ENCODE measurements around the gene ATAT1.

The ATAT1 gene

DNA sequence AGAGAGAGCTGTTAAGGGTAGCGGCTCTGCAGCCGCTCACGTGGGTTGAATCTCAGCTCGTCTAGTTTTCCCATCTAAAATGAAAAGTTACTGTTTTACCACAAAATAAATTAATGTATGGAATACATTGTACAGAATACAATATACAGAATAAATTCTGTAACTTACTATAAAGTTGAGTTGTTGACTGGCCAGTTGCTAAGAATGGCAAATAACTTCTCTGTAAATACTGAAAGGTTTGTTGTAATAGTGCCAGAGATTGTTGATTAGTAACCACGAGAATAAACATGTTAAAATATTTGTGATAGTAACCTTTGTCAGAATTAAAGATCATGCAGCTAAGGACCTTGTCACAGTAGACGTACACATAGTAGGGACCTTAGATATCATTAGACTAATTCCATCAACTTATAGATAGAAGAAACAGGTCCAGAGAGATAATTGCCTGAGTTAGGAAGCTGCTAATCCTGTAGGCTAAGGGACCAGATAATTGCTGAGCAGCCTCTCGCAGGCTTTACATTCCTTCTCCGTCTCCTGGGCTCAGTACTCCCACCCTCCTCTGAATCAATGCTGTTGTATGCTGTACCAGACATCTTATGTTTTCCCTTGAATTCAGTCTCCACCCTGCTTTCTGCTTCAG is 64.7 kb downstream of the ATAT1 start:
- Histone ChIP-seq H3K36me3 (ENCODE audit: low read length) (no peaks in the 10 kb centered on the region), H3K9ac (ENCODE audit: low read length) (peak overlapping the region; percentile 82), H3K79me2 (ENCODE audit: insufficient read depth, low read length) (peaks cover 8% of the 10 kb centered on the region; the same call in 1 of the 2 replicates), H3K9me2 (replicated peaks; ENCODE audit: insufficient read depth, low read length) (no peaks in the 10 kb centered on the region), H4K20me1 (ENCODE audit: low read depth, low read length) (no peaks in the 10 kb centered on the region), H3K9me3 (ENCODE audit: insufficient read depth, low read length) (no peaks in the 10 kb centered on the region), H3K4me3 (ENCODE audit: insufficient read depth, low read length, poor library complexity, severe bottlenecking) (peak overlapping the region; percentile 79), H3K27me3 (ENCODE audit: low read length) (no peaks in the 10 kb centered on the region), H3K27ac (ENCODE audit: low read depth, low read length) (peak overlapping the region; percentile 10; the same call in 1 of the 2 replicates), H3K4me2 (ENCODE audit: low read depth, low read length, poor library complexity, severe bottlenecking) (peak overlapping the region; percentile 92), H3F3A (ENCODE audit: insufficient read depth) (peaks cover 42% of the 10 kb centered on the region), H2AFZ (ENCODE audit: low read depth, low read length, severe bottlenecking) (peak overlapping the region; percentile 92)
- TF ChIP-seq, protein P1, sequence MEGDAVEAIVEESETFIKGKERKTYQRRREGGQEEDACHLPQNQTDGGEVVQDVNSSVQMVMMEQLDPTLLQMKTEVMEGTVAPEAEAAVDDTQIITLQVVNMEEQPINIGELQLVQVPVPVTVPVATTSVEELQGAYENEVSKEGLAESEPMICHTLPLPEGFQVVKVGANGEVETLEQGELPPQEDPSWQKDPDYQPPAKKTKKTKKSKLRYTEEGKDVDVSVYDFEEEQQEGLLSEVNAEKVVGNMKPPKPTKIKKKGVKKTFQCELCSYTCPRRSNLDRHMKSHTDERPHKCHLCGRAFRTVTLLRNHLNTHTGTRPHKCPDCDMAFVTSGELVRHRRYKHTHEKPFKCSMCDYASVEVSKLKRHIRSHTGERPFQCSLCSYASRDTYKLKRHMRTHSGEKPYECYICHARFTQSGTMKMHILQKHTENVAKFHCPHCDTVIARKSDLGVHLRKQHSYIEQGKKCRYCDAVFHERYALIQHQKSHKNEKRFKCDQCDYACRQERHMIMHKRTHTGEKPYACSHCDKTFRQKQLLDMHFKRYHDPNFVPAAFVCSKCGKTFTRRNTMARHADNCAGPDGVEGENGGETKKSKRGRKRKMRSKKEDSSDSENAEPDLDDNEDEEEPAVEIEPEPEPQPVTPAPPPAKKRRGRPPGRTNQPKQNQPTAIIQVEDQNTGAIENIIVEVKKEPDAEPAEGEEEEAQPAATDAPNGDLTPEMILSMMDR (IDR thresholded peaks at IDR 0.05; ENCODE audit: insufficient read depth, low read length, poor library complexity, severe bottlenecking), result no peak
- no peak for TF ChIP-seq EZH2phosphoT487 (conservative IDR thresholded peaks at IDR 0.05; ENCODE audit: low read length)

Measured in SU-DHL-6 (cell line).